HG03135 (cell line): ENCODE measurements around the gene ETV6.

ENCODE experiments used
- ATAC-seq: cut with Tn5 transposase; IDR thresholded peaks from one replicate; pipeline ENCODE4 v1.9.1; 2021; ENCODE audit warnings: mild to moderate bottlenecking, moderate library complexity; ENCODE audit not compliant: unreplicated experiment

The ETV6 gene

GRCh38 chr12:11642785-11643184, 6.7 kb upstream of the ETV6 start:
- ATAC-seq, result no peak

GRCh38 chr12:11645391-11645790, 4.1 kb upstream of the ETV6 start:
- ATAC-seq, result no peak

DNA sequence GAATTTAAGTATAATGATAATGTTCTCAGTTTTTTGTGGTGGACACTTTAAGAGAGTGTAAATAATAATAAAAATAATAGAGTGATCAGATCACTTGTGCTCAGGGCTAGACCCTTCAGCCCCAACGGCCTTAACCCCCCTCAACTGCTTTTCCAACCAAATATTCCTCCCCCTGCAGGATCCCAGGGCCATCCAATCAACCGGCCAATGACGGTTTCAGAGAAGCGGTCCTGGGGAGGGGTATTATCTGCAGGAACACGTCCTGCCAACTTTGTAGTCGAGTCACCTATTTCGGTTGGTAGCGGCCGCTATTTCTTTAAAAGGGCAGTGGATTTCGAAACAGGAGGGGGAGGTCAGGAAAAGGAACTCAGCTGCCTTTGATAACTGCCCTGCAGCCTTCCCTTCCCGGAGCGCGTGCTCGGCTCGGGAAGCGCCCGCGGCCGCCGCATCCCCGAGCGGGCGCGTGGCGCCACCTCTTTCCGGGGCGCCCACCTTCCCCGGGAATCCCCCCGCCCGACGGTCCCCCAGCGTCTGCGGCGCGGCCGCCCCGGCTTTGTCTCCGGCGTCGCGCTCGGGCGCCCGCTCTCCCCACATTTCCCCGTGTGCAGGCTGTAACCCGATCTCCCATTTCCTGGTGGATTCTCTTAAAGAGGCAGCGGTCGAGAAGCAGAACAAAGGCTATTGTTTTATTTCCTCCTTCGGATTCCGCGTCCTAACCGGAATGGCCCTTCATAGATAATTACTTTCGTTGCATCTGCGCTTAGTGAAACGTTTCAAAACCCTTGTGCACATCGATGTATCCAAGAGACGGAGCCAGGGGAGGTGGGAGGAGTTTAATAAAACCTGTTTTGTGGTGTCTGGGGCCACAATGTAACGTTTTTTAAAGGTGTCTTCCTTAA, 711 bp upstream of the ETV6 start:
- ATAC-seq, result peak; percentile 35

DNA sequence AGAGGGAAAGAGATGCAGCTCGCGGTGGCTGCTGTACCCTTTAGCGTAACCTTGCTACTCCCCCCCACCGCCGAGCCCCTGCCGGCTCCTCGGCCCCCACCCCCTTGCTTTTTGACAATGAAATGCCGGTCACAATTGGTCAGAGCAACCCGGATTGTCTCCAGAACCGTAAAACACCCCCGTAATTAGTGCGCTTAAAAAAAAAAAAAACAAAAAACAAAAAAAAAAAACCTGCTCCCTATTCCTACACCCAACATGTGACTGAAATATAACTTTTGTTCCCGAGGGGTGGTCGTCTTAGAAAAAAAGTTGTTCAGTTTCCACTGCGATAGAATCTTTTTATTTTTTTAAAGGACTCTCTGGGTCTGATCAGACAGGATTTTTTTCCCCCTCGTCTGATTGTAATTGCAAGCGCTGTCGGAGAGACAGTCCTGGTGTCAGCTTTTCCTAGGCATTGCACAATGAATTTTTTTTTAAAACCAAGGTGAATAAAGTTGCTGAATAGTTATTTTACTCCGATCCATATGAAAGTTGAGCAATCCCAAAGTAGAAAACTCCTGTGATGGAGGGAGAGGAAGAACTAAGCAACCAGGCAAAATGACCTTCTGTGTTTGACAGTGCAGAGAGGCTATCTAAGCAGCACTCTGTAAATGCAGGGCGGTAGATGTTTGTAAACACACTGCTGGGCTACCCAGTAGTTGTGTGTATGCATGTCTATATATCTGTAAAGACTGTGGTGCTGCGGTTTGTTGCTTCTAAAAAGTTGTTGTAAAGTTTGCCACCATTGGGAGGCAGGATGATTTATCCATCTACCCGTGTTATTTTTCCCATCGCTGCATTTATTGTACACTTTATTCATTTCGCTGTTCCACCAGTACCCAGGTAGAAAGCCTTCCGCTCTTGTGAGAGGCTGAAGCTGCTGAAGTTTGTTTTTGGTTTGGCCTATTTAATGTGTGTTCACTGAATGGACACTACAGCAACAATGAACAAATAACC, 1.1 kb downstream of the ETV6 start:
- no peak for ATAC-seq

GRCh38 chr12:11651381-11651780, 1.9 kb downstream of the ETV6 start:
- ATAC-seq, result no peak

DNA sequence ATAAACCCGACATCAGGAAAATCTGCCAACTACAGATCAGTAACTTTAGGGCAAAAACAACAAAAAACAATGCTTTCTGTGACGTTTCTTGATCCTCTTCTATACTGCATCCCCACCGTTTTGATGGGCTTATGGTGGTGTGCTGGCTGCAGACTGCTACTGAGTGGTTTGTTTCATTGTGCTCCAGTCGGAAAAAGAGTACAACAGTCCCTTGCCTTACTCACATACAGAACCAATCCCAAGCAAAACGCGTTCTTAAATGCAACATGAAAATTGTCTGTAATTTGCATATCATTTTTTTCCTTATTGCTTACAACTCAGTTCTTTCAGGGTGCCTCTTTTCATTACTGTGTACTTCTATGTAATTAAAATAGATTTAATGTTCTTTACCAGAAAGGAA, 2.3 kb downstream of the ETV6 start:
- no peak for ATAC-seq

DNA sequence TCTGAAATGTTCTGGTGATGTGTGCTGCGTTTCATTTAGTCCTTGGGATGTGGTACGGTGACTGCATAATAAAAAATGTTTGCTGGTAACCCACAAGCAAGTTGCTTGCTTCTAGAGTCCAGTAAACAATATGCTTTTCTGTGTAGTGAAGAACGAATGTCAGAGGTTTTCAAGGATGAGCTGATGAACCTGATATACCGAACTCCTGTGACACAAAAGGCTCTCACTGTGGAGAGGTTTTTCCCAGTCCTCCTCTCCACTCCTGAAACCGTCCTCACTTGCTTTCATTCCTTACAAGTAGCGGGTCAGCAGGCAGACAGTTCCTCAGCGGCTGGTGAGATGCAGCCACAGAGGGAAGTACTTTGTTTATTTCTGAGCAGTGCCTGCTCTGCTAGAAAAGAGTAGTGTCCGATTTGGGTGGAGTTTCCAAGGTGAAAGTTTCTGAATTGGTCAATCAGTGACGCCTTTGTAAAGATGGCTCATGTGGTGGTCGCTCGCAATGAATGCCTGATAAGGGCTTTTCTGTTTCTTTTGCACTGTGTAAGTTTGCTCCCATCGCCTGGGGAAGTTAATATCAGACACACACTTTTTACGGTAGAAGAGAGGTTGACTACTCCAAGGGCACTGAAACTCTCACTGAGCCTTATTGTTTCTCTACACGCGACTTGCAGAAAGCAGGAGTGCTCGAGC, 3.0 kb downstream of the ETV6 start:
- ATAC-seq, result no peak

DNA sequence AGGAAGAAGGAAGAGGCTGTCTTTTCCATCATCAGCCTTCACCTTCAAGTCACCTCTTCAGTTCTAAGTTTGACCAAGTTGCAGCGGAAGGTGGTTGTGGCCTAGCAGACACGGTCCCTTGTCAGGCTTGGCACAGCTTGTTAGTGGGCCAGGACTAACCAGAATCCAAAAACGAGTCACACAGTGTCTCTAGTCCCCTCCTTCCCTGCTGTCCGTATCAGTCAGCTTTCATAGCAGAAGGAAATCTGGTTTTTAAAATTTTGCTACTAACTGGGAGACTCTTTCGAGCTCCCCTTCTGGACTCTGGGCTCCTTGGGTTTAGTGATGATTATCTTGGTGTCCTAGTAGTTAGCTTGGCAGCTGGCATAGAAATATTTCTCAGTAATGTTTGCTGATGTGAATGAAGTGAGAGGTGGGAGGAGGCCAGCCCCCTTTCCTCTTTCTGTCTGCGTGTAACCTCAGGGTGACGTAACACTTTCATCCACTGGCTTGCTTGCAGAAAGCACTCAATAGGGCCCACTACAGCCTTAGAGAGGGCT, 3.8 kb downstream of the ETV6 start:
- peak; percentile 23 for ATAC-seq

DNA sequence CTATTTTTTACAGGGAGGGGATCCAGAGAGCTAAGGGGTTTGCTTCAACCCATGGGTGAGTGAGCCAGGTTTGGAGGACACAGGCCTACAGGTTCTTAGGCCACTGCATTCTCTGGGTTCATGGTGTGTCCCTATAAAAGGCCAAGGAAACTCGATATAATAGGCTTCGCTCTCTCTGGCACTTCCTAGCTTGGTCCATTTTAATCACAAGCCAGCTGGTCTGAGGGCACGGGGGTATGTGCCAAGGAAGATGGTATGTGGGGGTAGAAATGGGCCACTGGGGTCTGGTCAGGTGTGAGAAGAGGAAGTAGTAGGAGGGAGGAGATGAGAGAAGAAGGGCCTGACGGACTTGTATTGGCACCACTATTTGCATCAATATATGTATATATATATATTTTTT, 4.9 kb downstream of the ETV6 start:
- no peak for ATAC-seq

- no peak for ATAC-seq
Measured at GRCh38 chr12:11654802-11655201, 5.3 kb downstream of the ETV6 start.

DNA sequence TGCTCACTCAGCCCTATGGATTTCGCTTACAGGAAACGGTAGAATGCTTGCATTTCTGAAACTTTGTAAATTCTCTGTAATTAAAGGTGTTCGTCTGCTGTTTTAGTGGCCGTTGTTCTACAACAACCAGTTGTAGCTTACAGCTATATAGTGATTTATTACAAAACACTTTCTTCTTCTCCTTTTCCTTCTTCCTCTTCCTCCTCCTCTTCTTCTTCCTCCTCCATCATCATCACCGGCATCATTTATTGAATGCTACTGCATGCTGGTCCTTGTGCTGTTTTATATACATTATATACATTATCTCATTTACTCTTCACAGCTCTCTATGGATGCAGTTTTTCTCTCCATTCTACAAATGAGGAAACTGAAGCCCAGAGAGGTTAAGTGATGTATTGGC, 6.4 kb downstream of the ETV6 start:
- ATAC-seq, result no peak

GRCh38 chr12:11656550-11656949, 7.1 kb downstream of the ETV6 start:
- no peak for ATAC-seq

DNA sequence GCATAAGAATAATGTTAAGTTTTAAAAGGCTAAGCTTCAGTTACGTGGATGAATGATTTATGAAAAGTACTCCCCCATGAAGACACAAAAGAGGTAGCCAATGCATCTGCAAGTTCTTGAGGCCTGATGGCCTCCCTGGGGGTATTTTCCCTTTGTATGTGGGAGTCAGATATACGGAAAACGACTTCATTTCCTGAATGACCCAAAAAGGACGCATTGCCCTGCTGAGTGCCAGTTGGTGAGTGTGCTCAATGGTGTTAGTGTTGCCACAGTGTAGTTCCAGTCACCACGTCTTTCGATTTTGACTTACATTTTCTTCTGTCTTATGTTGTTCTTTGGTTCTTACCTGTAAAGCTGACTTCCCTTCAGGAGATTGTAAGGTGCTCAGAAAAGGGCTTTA, 8.0 kb downstream of the ETV6 start:
- no peak for ATAC-seq

GRCh38 chr12:11658791-11659190, 9.3 kb downstream of the ETV6 start:
- ATAC-seq, result no peak

- no peak for ATAC-seq
Measured at GRCh38 chr12:11660624-11661023, 11.2 kb downstream of the ETV6 start.

DNA sequence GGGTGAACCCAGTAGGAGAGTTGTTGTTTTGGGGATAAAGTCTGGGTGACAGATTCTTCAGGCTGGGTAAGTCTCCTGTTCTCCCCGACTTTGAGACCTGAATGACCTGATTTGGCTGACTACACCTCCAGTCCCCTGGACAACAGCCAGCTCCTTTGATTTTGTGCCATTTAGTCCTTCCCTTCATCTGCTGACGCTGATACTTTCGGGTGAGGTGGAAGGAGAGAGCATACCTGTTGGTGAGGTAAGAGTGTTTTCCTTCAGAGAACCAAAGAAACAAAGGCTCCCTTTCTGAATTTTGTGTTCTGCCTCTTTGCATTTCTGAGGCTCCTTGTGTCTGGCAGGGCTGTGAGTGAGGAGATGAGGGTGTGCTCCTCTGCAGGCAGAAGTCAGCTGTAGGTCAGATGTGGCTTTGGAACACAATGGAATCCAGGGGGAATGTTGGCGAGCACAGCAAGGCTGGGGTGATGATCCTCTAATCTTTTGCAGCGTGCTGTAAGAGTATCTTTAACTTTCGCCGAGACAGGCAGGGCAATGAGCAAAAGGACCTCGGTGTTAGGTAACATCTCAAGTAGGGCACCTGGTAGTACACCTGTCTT, 12.1 kb downstream of the ETV6 start:
- no peak for ATAC-seq

- no peak for ATAC-seq
Measured at GRCh38 chr12:11662369-11662768, 12.9 kb downstream of the ETV6 start.

GRCh38 chr12:11663130-11663529, 13.7 kb downstream of the ETV6 start:
- ATAC-seq, result no peak

GRCh38 chr12:11664101-11664500, 14.6 kb downstream of the ETV6 start:
- ATAC-seq, result no peak
